Stimulated activated naive CD4-positive, alpha-beta T cell treated with Interleukin-2 at 50 U/mL for 16 hours (primary cell): ENCODE results near the gene DCST2.
A peak's percentile ranks its signal among the peaks of the same experiment; 100 is the strongest.

Experiments used
- DNase-seq: peaks from one replicate; lab custom pipeline; 2025; lab: John Stamatoyannopoulos, UW

The DCST2 gene

GRCh38 chr1:155010211-155010918 lies 23.2 kb downstream of the DCST2 start:
- DNase-seq, result peak; percentile 15

- DNase-seq, result no peak
Measured at GRCh38 chr1:155009742-155010141, 23.8 kb downstream of the DCST2 start.

GRCh38 chr1:155009221-155009711 lies 24.3 kb downstream of the DCST2 start:
- DNase-seq, result peak; percentile 21

- peak; percentile 55 for DNase-seq
Measured at GRCh38 chr1:155008015-155008941, 25.3 kb downstream of the DCST2 start.

GRCh38 chr1:155007251-155007828 lies 26.2 kb downstream of the DCST2 start:
- DNase-seq, result no peak

GRCh38 chr1:155006601-155007101 lies 26.9 kb downstream of the DCST2 start:
- peak; percentile 32 for DNase-seq

GRCh38 chr1:155005076-155006011 lies 28.2 kb downstream of the DCST2 start:
- DNase-seq, result peak; percentile 11

- no peak for DNase-seq
Measured at GRCh38 chr1:155004352-155005075, 29.1 kb downstream of the DCST2 start.

- no peak for DNase-seq
Measured at GRCh38 chr1:155003766-155004351, 29.7 kb downstream of the DCST2 start.

- DNase-seq, result peak; percentile 20
Measured at GRCh38 chr1:155003227-155003765, 30.3 kb downstream of the DCST2 start.

- peak; percentile 64 for DNase-seq
Measured at GRCh38 chr1:155002464-155003226, 30.9 kb downstream of the DCST2 start, which contains the start of gene ZBTB7B. Gene ZBTB7B, plus strand, starts transcription at chr1:155002802. Its CDS starts 11,859 bp downstream, at chr1:155014661.

- peak; percentile 100 for DNase-seq
Measured at GRCh38 chr1:155001675-155002463, 31.7 kb downstream of the DCST2 start.

GRCh38 chr1:155001425-155001674 lies 32.2 kb downstream of the DCST2 start:
- DNase-seq, result no peak

- DNase-seq, result peak; percentile 78
Measured at GRCh38 chr1:155000726-155001424, 32.7 kb downstream of the DCST2 start.

- peak; percentile 47 for DNase-seq
Measured at GRCh38 chr1:155000411-155000725, 33.2 kb downstream of the DCST2 start.

GRCh38 chr1:154999571-155000410 lies 33.8 kb downstream of the DCST2 start:
- DNase-seq, result peak; percentile 64
